ENCODE data around the gene UMOD.

DNA sequence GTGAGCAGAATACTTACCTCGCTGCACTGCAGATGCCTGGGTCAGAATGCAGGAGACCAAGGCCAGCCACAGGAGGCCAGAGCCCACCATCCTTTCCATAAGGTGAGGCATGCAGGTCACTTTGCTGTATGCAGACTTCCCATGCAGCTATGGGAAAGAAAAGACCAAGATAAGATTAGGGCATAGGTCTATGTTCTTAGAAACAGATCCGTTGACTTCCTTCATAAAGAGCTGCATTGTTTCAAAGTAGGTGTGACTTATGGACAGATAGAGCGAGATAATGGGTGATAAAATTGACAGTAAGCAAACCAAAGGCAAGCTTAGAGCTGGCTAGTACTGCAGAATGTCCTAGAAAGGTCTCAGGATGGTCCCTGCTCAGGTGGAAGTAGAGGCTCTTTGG, 26.2 kb downstream of the UMOD start:
- TF ChIP-seq, protein P1, sequence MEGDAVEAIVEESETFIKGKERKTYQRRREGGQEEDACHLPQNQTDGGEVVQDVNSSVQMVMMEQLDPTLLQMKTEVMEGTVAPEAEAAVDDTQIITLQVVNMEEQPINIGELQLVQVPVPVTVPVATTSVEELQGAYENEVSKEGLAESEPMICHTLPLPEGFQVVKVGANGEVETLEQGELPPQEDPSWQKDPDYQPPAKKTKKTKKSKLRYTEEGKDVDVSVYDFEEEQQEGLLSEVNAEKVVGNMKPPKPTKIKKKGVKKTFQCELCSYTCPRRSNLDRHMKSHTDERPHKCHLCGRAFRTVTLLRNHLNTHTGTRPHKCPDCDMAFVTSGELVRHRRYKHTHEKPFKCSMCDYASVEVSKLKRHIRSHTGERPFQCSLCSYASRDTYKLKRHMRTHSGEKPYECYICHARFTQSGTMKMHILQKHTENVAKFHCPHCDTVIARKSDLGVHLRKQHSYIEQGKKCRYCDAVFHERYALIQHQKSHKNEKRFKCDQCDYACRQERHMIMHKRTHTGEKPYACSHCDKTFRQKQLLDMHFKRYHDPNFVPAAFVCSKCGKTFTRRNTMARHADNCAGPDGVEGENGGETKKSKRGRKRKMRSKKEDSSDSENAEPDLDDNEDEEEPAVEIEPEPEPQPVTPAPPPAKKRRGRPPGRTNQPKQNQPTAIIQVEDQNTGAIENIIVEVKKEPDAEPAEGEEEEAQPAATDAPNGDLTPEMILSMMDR (IDR thresholded peaks at IDR 0.05; ENCODE audit: borderline replicate concordance, extremely low read depth, low read length, poor library complexity, severe bottlenecking): no peak
- TF ChIP-seq EZH2 (IDR thresholded peaks at IDR 0.05; ENCODE audit: borderline replicate concordance, low read depth, low read length, severe bottlenecking): no peak
